HepG2 (cell line): ENCODE results near the gene POLR2M. TPM values are rescaled to one million over a fixed set of nuclear protein-coding genes. Genes with fewer than 3 reads are reported as not detected.

Experiments
- AGO2 ChIP-seq: fragments of 200-400 bp; formaldehyde crosslinking; optimal IDR thresholded peaks from 2 replicates; pipeline ENCODE3; 2017; ENCODE audit warnings: mild to moderate bottlenecking, low read depth, low read length, moderate library complexity
- ATF7 ChIP-seq, 2 experiments: fragments of 450-650 bp in 1 of 2; sonication (generic) in 1 of 2; formaldehyde crosslinking in 1 of 2; IDR thresholded peaks; 2 replicates each; pipeline versions ENCODE4 v1.4.0 to v1.6.1; 2016 to 2020; ENCODE audit warnings: antibody characterized with exemption in 1 of 2, mild to moderate bottlenecking in 1 of 2, missing genetic modification reagents in 1 of 2
- BRCA1 ChIP-seq: sonication (generic); formaldehyde crosslinking; IDR thresholded peaks from 2 replicates; pipeline ENCODE4 v1.4.0; 2020; ENCODE audit warnings: missing genetic modification reagents
- CHD4 ChIP-seq: fragments of 200-600 bp; sonication (generic); IDR thresholded peaks from 2 replicates; pipeline ENCODE4 v1.7.0; 2017; ENCODE audit warnings: mild to moderate bottlenecking, low read length, borderline replicate concordance
- CREM ChIP-seq, 2 experiments: sonication (generic) in 1 of 2; formaldehyde crosslinking in 1 of 2; IDR thresholded peaks; 2 replicates each; pipeline versions ENCODE4 v1.4.0 to v1.6.1; 2016 to 2020; ENCODE audit warnings: antibody characterized with exemption in 1 of 2, mild to moderate bottlenecking in 1 of 2, missing genetic modification reagents in 1 of 2
- DPF2 ChIP-seq: sonication (generic); formaldehyde crosslinking; IDR thresholded peaks from 2 replicates; pipeline ENCODE4 v1.4.0; 2020; ENCODE audit warnings: mild to moderate bottlenecking, low read depth, missing genetic modification reagents, borderline replicate concordance
- EHMT2 ChIP-seq: fragments of 200-600 bp; sonication (generic); IDR thresholded peaks from 2 replicates; pipeline ENCODE4 v1.7.0; 2017; ENCODE audit warnings: antibody characterized with exemption, low read depth, low read length, borderline replicate concordance
- ELK4 ChIP-seq: sonication (generic); formaldehyde crosslinking; IDR thresholded peaks from 2 replicates; pipeline ENCODE4 v1.9.0; 2021; ENCODE audit warnings: missing genetic modification reagents, borderline replicate concordance
- ERF ChIP-seq: IDR thresholded peaks from 2 replicates; pipeline ENCODE4 v1.6.1; 2018; ENCODE audit warnings: missing biosample characterization, missing genetic modification reagents
- HNRNPUL1 ChIP-seq: fragments of 200-400 bp; formaldehyde crosslinking; IDR thresholded peaks from 2 replicates; pipeline ENCODE4 v1.6.1; 2017; ENCODE audit warnings: low read depth, mild to moderate bottlenecking, low read length, moderate library complexity
- IKZF4 ChIP-seq: sonication (generic); formaldehyde crosslinking; IDR thresholded peaks from 2 replicates; pipeline ENCODE4 v1.5.1; 2020; ENCODE audit warnings: borderline replicate concordance, mild to moderate bottlenecking, low read depth, missing genetic modification reagents; ENCODE audit errors: not compliant biosample characterization
- NR3C1 ChIP-seq: sonication (generic); formaldehyde crosslinking; IDR thresholded peaks from 2 replicates; pipeline ENCODE4 v1.4.0; 2020; ENCODE audit warnings: missing genetic modification reagents
- PHF21A ChIP-seq: sonication (generic); formaldehyde crosslinking; IDR thresholded peaks from 2 replicates; pipeline ENCODE4 v1.5.0; 2020; ENCODE audit warnings: mild to moderate bottlenecking, missing genetic modification reagents
- SAFB2 ChIP-seq: sonication (generic); formaldehyde crosslinking; IDR thresholded peaks from 2 replicates; pipeline ENCODE4 v1.5.1; 2020; ENCODE audit warnings: missing genetic modification reagents, low read depth, mild to moderate bottlenecking, borderline replicate concordance
- SMAD3 ChIP-seq: sonication (generic); formaldehyde crosslinking; IDR thresholded peaks from 2 replicates; pipeline ENCODE4 v1.4.0; 2020; ENCODE audit warnings: missing genetic modification reagents
- ZBTB42 ChIP-seq: sonication (generic); formaldehyde crosslinking; IDR thresholded peaks from 2 replicates; pipeline ENCODE4 v1.5.0; 2020; ENCODE audit warnings: mild to moderate bottlenecking, missing genetic modification reagents
- ZGPAT ChIP-seq: IDR thresholded peaks from 2 replicates; pipeline ENCODE4 v1.6.1; 2016; ENCODE audit warnings: mild to moderate bottlenecking
- ZNF275 ChIP-seq: sonication (generic); formaldehyde crosslinking; IDR thresholded peaks from 2 replicates; pipeline ENCODE4 v1.8.0; 2022; ENCODE audit warnings: missing genetic modification reagents, mild to moderate bottlenecking, inconsistent platforms, borderline replicate concordance
- ZNF354B ChIP-seq: sonication (generic); formaldehyde crosslinking; IDR thresholded peaks from 2 replicates; pipeline ENCODE4 v1.8.0; 2022; ENCODE audit warnings: mild to moderate bottlenecking, missing genetic modification reagents
- ZNF562 ChIP-seq: sonication (generic); formaldehyde crosslinking; IDR thresholded peaks from 2 replicates; pipeline ENCODE4 v1.8.0; 2022; ENCODE audit warnings: missing genetic modification reagents, borderline replicate concordance
- ZNF580 ChIP-seq: IDR thresholded peaks from 2 replicates; pipeline ENCODE4 v1.6.1; 2016; ENCODE audit warnings: low read depth, borderline replicate concordance
- ZNF607 ChIP-seq: sonication (generic); formaldehyde crosslinking; IDR thresholded peaks from 2 replicates; pipeline ENCODE4 v1.5.1; 2020; ENCODE audit warnings: missing genetic modification reagents, mild to moderate bottlenecking, borderline replicate concordance
- ZNF674 ChIP-seq: sonication (generic); formaldehyde crosslinking; IDR thresholded peaks from 2 replicates; pipeline ENCODE4 v1.5.0; 2020; ENCODE audit warnings: low read depth, mild to moderate bottlenecking, missing genetic modification reagents
- ZNF713 ChIP-seq: sonication (generic); formaldehyde crosslinking; IDR thresholded peaks from 2 replicates; pipeline ENCODE4 v1.4.0; 2020; ENCODE audit warnings: mild to moderate bottlenecking, missing genetic modification reagents
- ZSCAN31 ChIP-seq: sonication (generic); formaldehyde crosslinking; IDR thresholded peaks from 2 replicates; pipeline ENCODE4 v1.5.0; 2020; ENCODE audit warnings: low read depth, mild to moderate bottlenecking, missing genetic modification reagents
- polyA plus RNA-seq, 8 experiments: library from polyadenylated mRNA; depleted of rRNA in 3 of 8; stranded (reverse) in 7 of 8; unstranded in 1 of 8; fragments of >200 nt; fragmentation: Illumina TruSeq in 4 of 8; extraction: Trizol in 4 of 8; gene quantifications; 2 replicates each; pipeline versions ENCODE4 v1.2.1 to v1.2.3, GENCODE V29; 2011 to 2016; ENCODE audit warnings: low read depth in 4 of 8, missing spikeins in 1 of 8, mixed read lengths in 1 of 8; ENCODE audit not compliant: insufficient read depth in 1 of 8
- total RNA-seq, 5 experiments: library from RNA; depleted of rRNA; stranded (reverse); fragments of >200 nt; fragmentation: Illumina TruSeq; extraction: Trizol; gene quantifications; 2 replicates each; pipeline ENCODE4 v1.2.3, GENCODE V29; 2016; ENCODE audit warnings: low read depth in 1 of 5

POLR2M gene
- total and polyA plus RNA-seq, 2 of the 13 experiments (the other 11 are each of a cell fraction or from before 2014, with no cell fraction given): 25.9 to 48.5 TPM

GRCh38 chr15:57706405-57707209 lies at the start of gene POLR2M (continued):
- TF ChIP-seq SMAD3 (CRISPR knock-in tag): peak; percentile 69; the same call in 1 of the 2 replicates
- no peak for TF ChIP-seq ZBTB42
- peak; percentile 85; the same call in 1 of the 2 replicates for TF ChIP-seq CHD4
- TF ChIP-seq IKZF4 (CRISPR knock-in tag): no peak
- peak; percentile 52; the same call in 1 of the 2 replicates for TF ChIP-seq ERF (CRISPR knock-in tag)
- peak; percentile 94 for TF ChIP-seq CREM (IDR thresholded peaks at IDR 0.05)
- TF ChIP-seq CREM (CRISPR knock-in tag; IDR thresholded peaks at IDR 0.05): no peak
- TF ChIP-seq EHMT2: peak; percentile 94
- no peak for TF ChIP-seq ATF7 (IDR thresholded peaks at IDR 0.05)
- TF ChIP-seq ATF7 (CRISPR knock-in tag; IDR thresholded peaks at IDR 0.05): peak; percentile 77; the same call in 1 of the 2 replicates
- TF ChIP-seq ZNF354B (CRISPR knock-in tag): no peak
- TF ChIP-seq NR3C1 (CRISPR knock-in tag): no peak
- no peak for TF ChIP-seq ELK4
- TF ChIP-seq ZNF713 (CRISPR knock-in tag): no peak
- TF ChIP-seq ZNF674: 0 out of 2 replicates have a peak, but pooled peaks have one; percentile 29
- peak; percentile 68 for TF ChIP-seq AGO2
- TF ChIP-seq ZNF580 (CRISPR knock-in tag): peak; percentile 46; the same call in 1 of the 2 replicates
- TF ChIP-seq ZGPAT (CRISPR knock-in tag): peak; percentile 88
- no peak; the same call in 1 of the 2 replicates for TF ChIP-seq ZNF275 (CRISPR knock-in tag)
- TF ChIP-seq PHF21A (CRISPR knock-in tag): 0 out of 2 replicates have a peak, but pooled peaks have one; percentile 23
- TF ChIP-seq BRCA1 (CRISPR knock-in tag): no peak
- no peak for TF ChIP-seq HNRNPUL1
- no peak for TF ChIP-seq DPF2
- no peak for TF ChIP-seq ZNF562 (CRISPR knock-in tag)
- TF ChIP-seq SAFB2 (CRISPR knock-in tag): no peak
- TF ChIP-seq ZNF607: peak; percentile 77
- TF ChIP-seq ZSCAN31: peak; percentile 68; the same call in 1 of the 2 replicates
